GM06990 (cell line): Measurements from ENCODE around the gene ANKRD17.

Source experiments
- DNase-seq: peaks from one replicate; pipeline ENCODE4 v3.0.0-alpha.2; 2011; ENCODE audit not compliant: insufficient read length; ENCODE audit errors: extremely low read depth
- H3K27me3 ChIP-seq: replicated peaks from 2 replicates; pipeline ENCODE4 v1.6.0; 2011; ENCODE audit warnings: low read length; ENCODE audit not compliant: control insufficient read depth, insufficient read depth
- H3K36me3 ChIP-seq: 2 replicates; pipeline ENCODE4 v1.5.1; 2011; ENCODE audit warnings: low read length; ENCODE audit not compliant: control insufficient read depth, insufficient read depth
- H3K4me3 ChIP-seq: replicated peaks from 2 replicates; pipeline ENCODE4 v1.5.1; 2011; ENCODE audit warnings: low read depth, mild to moderate bottlenecking, control low read depth, low read length
- TF ChIP-seq, protein P1 (sequence below): IDR thresholded peaks from 2 replicates; pipeline ENCODE4 v1.5.1; 2011; ENCODE audit warnings: low read length, control low read depth, mild to moderate bottlenecking, inconsistent platforms; ENCODE audit not compliant: insufficient read depth, poor library complexity, severe bottlenecking

Gene ANKRD17

DNA sequence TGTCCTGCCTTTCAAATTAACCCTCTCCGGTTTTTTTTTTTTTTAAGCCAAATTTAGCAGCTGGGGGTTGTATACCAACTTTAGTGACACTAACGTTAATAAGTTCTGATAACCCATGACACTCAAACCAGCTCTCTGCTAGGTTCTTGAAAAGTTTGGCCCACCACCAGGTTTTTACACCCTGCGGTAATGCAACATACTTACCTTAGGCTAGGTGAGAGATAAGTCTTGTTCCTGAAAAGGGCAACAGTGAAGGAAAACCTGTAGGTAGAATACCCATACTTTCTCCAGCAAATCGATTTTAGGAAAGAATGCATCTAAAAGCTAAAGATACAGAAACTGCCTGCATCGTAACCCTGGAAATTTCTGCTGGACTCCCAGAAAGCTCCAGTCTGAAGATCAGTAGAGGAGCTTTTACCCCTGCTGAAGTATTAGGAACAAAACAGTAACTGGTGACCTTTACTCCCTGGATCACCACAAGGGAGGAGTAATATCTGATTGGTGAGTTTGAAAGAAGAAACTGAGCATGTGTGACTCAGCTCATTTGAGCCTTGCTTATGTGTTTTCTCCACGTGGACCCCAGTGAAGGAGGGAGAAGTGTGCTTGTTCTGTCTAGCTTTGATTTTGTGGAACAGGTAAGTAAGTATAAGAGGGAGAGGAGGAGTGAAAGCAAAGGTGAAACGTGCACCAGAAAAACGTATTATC is 154.6 kb downstream of the ANKRD17 start:
- H3K4me3 ChIP-seq, result no peak overlapping the region
- H3K36me3 ChIP-seq, result peaks cover 4% of the 10 kb centered on the region
- DNase-seq, result no peak
- TF ChIP-seq, protein P1, sequence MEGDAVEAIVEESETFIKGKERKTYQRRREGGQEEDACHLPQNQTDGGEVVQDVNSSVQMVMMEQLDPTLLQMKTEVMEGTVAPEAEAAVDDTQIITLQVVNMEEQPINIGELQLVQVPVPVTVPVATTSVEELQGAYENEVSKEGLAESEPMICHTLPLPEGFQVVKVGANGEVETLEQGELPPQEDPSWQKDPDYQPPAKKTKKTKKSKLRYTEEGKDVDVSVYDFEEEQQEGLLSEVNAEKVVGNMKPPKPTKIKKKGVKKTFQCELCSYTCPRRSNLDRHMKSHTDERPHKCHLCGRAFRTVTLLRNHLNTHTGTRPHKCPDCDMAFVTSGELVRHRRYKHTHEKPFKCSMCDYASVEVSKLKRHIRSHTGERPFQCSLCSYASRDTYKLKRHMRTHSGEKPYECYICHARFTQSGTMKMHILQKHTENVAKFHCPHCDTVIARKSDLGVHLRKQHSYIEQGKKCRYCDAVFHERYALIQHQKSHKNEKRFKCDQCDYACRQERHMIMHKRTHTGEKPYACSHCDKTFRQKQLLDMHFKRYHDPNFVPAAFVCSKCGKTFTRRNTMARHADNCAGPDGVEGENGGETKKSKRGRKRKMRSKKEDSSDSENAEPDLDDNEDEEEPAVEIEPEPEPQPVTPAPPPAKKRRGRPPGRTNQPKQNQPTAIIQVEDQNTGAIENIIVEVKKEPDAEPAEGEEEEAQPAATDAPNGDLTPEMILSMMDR, result no peak
- no peaks in the 10 kb centered on the region for H3K27me3 ChIP-seq

DNA sequence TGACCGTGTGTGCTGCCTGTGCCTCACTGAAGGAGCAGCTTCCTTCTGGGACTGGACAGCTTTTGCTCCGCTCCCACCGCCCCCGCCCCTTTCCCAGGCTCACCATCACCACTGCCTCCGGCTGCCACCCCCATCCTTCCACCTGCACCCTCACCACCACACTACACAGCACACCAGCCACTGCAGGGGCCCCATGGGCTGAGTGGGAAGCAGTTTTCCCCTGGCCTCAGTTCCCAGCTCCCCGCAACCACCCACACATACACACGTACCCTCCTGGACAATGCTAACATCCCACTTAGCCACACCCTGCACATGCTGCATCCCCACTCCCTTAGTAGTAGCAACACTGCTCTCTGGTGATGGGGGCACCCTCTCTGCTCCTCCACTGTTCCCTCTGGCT is 159.5 kb downstream of the ANKRD17 start:
- Histone ChIP-seq H3K4me3 (no peak overlapping the region), H3K27me3 (no peaks in the 10 kb centered on the region), H3K36me3 (peaks cover 8% of the 10 kb centered on the region)
- TF ChIP-seq, protein P1, result no peak
- no peak for DNase-seq

DNA sequence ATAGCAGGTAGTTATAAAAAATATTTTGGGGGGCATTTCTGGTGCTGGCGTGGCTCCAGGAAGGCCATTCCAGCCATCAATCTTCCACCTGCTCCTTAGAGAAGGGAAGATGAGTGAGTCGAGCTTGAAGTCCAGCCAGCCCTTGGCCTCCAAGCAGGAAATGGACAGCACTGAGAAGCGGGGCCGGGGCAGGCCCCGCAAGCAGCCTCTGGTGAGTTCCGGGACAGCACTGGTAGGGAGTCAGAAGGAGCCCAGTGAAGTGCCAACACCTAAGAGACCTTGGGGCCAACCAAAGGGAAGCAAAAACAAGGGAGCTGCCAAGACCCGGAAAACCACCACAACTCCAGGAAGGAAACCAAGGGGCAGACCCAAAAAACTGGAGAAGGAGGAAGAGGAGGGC is 159.9 kb downstream of the ANKRD17 start:
- H3K27me3 ChIP-seq, result no peaks in the 10 kb centered on the region
- peaks cover 8% of the 10 kb centered on the region for H3K36me3 ChIP-seq
- TF ChIP-seq, protein P1, result no peak
- no peak overlapping the region for H3K4me3 ChIP-seq
- DNase-seq, result no peak

DNA sequence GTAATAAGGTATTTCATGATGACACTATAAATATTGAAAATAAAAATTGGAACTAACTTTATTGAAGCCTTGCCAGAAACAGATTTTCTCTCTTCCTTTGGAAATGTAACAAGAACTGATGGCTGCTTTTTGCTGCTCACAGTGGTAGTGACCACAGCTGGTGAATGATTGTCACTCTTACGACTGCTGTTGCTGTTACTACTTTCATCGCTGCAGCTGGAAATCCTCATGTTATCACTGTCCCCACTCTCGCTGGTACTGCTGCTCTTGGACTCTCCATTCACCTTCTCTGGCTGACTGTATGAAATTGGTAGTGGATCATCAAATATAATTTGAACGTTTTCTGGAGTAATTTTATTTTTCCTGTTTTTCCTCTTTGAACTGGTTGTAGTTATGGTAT is 160.6 kb downstream of the ANKRD17 start:
- no peaks in the 10 kb centered on the region for H3K27me3 ChIP-seq
- DNase-seq, result no peak
- no peak overlapping the region for H3K4me3 ChIP-seq
- peaks cover 8% of the 10 kb centered on the region for H3K36me3 ChIP-seq
- TF ChIP-seq, protein P1, result no peak

DNA sequence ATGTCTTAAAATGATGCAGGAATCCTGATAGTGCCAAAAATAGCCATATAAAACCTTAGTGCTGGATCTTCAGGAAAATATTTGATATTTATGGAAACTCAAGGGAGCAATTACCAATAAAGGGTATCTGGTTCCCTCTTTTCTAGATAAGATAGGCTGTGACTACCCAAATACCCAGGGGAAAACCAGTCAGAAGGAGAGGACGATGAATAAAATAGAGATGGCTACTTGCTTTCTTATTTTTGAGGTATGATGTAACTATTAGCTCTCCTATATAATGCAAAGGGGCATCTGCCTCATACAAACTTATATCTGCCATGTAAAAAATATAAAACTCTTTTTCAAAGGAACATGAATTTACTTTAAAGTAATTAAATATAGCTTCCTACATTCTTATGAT is 165.7 kb downstream of the ANKRD17 start:
- H3K4me3 ChIP-seq, result no peak overlapping the region
- TF ChIP-seq, protein P1, result no peak
- no peak for DNase-seq
- H3K27me3 ChIP-seq, result no peaks in the 10 kb centered on the region
- peaks cover 11% of the 10 kb centered on the region for H3K36me3 ChIP-seq

DNA sequence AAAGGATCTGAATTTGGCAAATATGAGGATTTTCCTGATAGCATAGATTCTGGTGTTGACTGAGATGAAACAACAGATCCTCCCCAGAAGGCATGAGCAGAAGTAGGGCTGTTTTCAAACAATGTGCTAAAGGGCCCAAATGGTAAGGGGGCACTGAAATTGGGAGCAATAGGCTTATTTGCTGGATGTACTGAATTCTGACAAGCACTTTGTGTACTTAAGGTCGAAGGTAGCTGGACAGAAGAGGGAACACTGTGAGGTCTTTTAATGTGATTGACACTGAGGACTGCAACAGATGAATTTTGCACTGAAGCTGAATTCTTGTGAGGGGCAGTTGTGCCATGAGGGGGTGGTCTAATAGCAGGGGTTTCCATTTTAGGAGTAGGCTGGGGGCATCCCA is 167.9 kb downstream of the ANKRD17 start:
- Histone ChIP-seq H3K36me3 (peaks cover 9% of the 10 kb centered on the region), H3K27me3 (no peaks in the 10 kb centered on the region), H3K4me3 (no peak overlapping the region)
- TF ChIP-seq, protein P1, result no peak
- DNase-seq, result no peak
